HG03354 (cell line): ENCODE measurements around the gene TUNAR.

Source experiments
- ATAC-seq: cut with Tn5 transposase; IDR thresholded peaks from one replicate; pipeline ENCODE4 v1.9.1; 2021; ENCODE audit warnings: mild to moderate bottlenecking; ENCODE audit not compliant: unreplicated experiment, poor library complexity, severe bottlenecking

The TUNAR gene

GRCh38 chr14:95906591-95906990 lies 30.0 kb downstream of the TUNAR start:
- ATAC-seq = no peak

GRCh38 chr14:95910628-95911027 lies 34.0 kb downstream of the TUNAR start:
- ATAC-seq = no peak

- ATAC-seq = no peak
Observed at GRCh38 chr14:95911456-95911855, 34.8 kb downstream of the TUNAR start.

GRCh38 chr14:95915330-95915729 lies 38.7 kb downstream of the TUNAR start:
- no peak for ATAC-seq

DNA sequence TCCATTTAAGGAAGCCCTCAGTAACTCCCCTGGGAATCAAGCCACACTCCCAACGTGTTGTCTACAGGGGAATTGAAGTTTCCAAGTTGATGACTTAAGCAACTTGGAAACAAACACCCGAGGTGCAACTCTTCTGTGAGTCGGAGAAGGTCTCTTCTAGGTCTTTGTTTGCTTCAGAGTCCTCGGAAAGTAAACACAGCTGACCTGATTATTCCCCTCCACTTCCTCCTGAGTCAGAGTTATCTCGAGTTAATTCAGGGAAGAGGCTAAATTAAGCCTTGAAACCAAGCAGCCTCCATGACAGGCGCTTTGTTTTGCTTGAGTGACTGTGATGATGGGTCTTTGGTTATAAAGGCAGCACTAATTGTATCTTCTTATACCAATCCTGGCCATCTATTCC lies 41.8 kb downstream of the TUNAR start:
- ATAC-seq = no peak

GRCh38 chr14:95920769-95921438 lies 44.3 kb downstream of the TUNAR start:
- no peak for ATAC-seq

GRCh38 chr14:95922080-95922479 lies 45.4 kb downstream of the TUNAR start:
- no peak for ATAC-seq

- ATAC-seq = no peak
Observed at GRCh38 chr14:95928751-95929150, 52.1 kb downstream of the TUNAR start.

GRCh38 chr14:95931384-95931783 lies 54.8 kb downstream of the TUNAR start:
- no peak for ATAC-seq

DNA sequence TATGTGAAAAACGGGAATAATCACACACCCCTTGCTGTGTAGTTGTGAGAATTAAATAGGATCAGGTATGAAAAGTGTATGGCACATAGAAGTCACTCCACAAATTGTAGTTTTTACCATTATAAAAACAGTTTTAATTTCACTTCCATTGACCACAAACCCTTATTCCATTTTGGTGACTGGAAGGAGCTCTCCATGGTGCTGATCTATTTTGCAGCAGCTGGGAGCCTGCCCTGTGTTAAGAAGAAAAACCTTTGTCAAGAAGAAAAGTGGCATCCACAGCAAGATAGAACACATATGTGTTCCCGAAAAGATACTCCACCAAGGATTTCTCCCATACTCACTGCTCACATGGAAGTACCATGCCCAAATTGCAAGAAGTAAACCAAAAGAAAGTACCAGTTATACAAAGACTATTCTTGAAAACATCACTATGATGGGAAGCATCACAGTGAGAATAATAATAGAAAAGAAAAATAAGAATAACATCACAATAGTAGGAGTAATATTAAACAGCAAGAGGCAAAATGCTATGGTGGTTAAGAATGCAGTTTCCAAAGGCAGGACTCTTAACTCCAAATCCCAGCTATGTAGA lies 58.7 kb downstream of the TUNAR start:
- no peak for ATAC-seq

GRCh38 chr14:95936041-95936440 lies 59.4 kb downstream of the TUNAR start:
- no peak for ATAC-seq

- ATAC-seq = no peak
Observed at GRCh38 chr14:95939335-95939734, 62.7 kb downstream of the TUNAR start.

DNA sequence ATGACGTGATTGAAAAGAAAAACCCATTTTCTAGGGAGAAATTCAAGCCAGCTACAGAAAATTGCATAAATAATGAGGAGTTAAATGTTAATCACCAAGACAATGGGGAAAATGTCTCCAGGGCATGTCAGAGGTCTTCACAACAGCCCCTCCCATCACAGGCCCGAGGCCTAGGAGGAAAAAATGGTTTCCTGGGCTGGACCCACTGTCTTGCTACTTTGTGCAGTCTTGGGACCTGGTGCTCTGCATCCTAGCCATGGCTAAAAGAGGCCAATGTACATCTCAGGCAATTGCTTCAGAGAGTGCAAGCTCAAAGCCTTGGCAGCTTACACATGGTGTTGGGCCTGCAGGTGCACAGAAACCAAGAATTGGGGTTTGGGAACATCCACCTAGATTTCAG lies 65.3 kb downstream of the TUNAR start:
- ATAC-seq = no peak

GRCh38 chr14:95943699-95944098 lies 67.1 kb downstream of the TUNAR start:
- no peak for ATAC-seq

DNA sequence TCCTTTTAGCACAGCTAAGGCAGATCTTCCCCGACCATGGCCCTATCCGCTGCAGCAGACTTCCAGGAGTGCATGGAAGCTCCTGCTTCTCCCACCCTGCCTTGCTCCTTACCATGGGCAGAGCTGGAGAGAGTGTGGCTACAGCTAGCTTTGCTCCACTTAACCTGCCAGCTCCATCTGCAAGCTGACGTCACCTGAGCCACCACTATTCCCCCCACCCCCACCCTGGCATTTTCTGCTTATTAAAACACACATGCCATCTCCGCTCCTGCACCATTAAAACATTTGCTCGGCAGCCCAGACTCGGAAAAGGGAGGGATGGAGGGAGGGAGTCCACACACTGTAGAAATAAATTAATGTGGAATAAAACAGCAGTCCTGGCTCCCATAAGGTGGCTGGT lies 67.8 kb downstream of the TUNAR start:
- ATAC-seq = no peak

- ATAC-seq = no peak
Observed at GRCh38 chr14:95946867-95947266, 70.2 kb downstream of the TUNAR start.

DNA sequence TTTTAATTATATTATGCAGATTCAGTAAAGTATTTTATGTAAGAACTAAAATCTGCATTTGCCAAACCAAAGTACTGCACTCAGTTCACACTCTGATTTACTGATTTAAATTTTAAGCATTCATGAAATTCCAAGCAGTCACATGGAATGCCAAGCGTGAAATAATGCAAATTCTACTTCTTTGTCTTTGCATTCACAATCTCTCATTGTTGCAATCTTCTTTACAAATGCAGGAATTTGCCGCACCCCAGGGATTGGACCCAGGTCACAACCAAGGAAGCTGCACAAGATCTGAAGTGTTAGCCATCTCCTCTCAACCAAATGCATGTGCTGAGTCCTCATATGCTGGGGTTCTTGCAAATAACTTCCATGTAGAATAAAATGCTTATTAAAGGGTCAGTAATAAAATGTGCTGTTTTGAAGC lies 71.9 kb downstream of the TUNAR start:
- no peak for ATAC-seq

DNA sequence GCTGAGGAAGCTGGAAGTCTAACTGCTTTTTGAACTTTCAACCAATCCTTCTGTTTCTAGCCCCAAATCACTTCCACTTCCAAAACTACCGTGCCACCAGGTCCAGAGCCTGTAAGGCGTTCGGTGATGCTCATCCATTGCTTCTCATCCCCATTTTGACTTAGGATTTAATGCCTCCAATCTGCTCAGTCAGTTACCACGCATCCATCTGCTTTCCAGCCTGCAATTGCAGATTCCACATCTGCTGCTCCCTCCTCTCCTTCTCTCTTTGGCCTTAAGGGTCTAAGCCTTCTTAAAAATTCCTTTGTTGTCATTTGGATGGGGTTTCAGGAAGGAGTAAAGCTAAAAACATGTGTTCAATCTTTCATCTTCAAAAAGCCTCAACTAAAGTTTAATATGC lies 74.7 kb downstream of the TUNAR start:
- no peak for ATAC-seq

DNA sequence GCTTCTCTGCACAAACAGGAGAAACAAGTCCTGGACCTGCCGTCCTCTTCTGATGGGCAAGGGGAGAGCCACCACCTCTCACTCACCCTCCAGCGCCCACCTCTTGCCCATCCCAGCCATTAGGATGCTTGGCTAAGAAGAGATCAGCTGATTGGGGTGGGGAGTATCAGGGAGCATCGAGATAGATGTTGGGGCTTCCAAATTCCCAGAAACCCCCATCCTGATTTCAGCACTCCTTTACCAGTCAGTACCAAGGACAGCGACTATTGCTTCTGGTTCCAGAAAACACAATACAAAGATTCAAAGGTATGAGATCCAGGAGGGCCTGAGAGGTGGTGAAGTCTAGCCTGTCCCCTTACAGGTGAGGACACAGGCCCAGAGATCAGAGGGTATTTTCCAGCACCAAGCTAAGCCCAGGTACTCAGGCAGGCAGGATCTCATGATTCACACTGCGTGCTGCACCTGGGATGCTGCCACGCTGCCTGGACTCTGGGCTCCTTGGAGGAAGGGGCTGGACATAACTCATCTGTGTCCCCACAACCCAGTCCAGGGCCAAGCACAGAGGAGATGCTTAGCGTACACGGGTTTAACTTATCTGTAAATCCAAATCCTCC lies 76.6 kb downstream of the TUNAR start:
- no peak for ATAC-seq

GRCh38 chr14:95956601-95957460 lies 80.2 kb downstream of the TUNAR start:
- ATAC-seq = peak; percentile 46
